Measurements from ENCODE around the gene KCNK17. TPM values are rescaled to one million over a fixed set of nuclear protein-coding genes. Genes with fewer than 3 reads are reported as not detected.

KCNK17 gene
- polyA plus RNA-seq, 1 donor: 3.2 TPM

- H3K4me1 ChIP-seq (ENCODE audit: control insufficient read depth, insufficient read depth, low read length): peaks cover 4% of the 10 kb centered on the region
- no CpG with 5 or more reads among the region's 3 CpGs for WGBS (ENCODE audit: insufficient coverage, low lambda C conversion rate)
These were observed 3.0 kb upstream of the KCNK17 start for GRCh38 chr6:39317256-39317655.

GRCh38 chr6:39313526-39314272 is 520 bp downstream of the KCNK17 start:
- H3K27me3 ChIP-seq (ENCODE audit: control insufficient read depth, insufficient read depth, low read length): peaks cover 67% of the 10 kb centered on the region
- WGBS (ENCODE audit: insufficient coverage, low lambda C conversion rate): no CpG with 5 or more reads among the region's 80 CpGs

More at GRCh38 chr6:39317256-39317655, 3.0 kb upstream of the KCNK17 start:
- Histone ChIP-seq H3K36me3 (ENCODE audit: control insufficient read depth, insufficient read depth, low read length) (no peaks in the 10 kb centered on the region), H3K4me3 (ENCODE audit: low read length) (no peak overlapping the region), H3K9me3 (ENCODE audit: control insufficient read depth, low read depth, low read length) (peaks cover 5% of the 10 kb centered on the region), H3K27ac (ENCODE audit: low read length) (no peak overlapping the region), H3K27me3 (ENCODE audit: control insufficient read depth, insufficient read depth, low read length) (peaks cover 68% of the 10 kb centered on the region)
- no peak for DNase-seq

GRCh38 chr6:39312912-39313525 is 1.2 kb downstream of the KCNK17 start:
- no peak for DNase-seq
- Histone ChIP-seq H3K4me1 (ENCODE audit: control insufficient read depth, insufficient read depth, low read length) (peaks cover 4% of the 10 kb centered on the region), H3K27ac (ENCODE audit: low read length) (no peak overlapping the region), H3K9me3 (ENCODE audit: control insufficient read depth, low read depth, low read length) (peaks cover 5% of the 10 kb centered on the region), H3K4me3 (ENCODE audit: low read length) (no peak overlapping the region), H3K27me3 (ENCODE audit: control insufficient read depth, insufficient read depth, low read length) (peaks cover 67% of the 10 kb centered on the region), H3K36me3 (ENCODE audit: control insufficient read depth, insufficient read depth, low read length) (no peaks in the 10 kb centered on the region)
- WGBS (ENCODE audit: insufficient coverage, low lambda C conversion rate): no CpG with 5 or more reads among the region's 45 CpGs

More at GRCh38 chr6:39313526-39314272, 520 bp downstream of the KCNK17 start:
- peak overlapping the region; percentile 23 for H3K4me3 ChIP-seq (ENCODE audit: low read length)
- H3K9me3 ChIP-seq (ENCODE audit: control insufficient read depth, low read depth, low read length): peaks cover 5% of the 10 kb centered on the region
- H3K4me1 ChIP-seq (ENCODE audit: control insufficient read depth, insufficient read depth, low read length): peaks cover 4% of the 10 kb centered on the region
- H3K36me3 ChIP-seq (ENCODE audit: control insufficient read depth, insufficient read depth, low read length): no peaks in the 10 kb centered on the region
- no peak overlapping the region for H3K27ac ChIP-seq (ENCODE audit: low read length)
- no peak for DNase-seq

GRCh38 chr6:39310542-39310941 is 3.7 kb downstream of the KCNK17 start:
- DNase-seq: no peak
- Histone ChIP-seq H3K36me3 (ENCODE audit: control insufficient read depth, insufficient read depth, low read length) (no peaks in the 10 kb centered on the region), H3K4me1 (ENCODE audit: control insufficient read depth, insufficient read depth, low read length) (peaks cover 4% of the 10 kb centered on the region), H3K9me3 (ENCODE audit: control insufficient read depth, low read depth, low read length) (peaks cover 5% of the 10 kb centered on the region), H3K27me3 (ENCODE audit: control insufficient read depth, insufficient read depth, low read length) (peaks cover 48% of the 10 kb centered on the region), H3K4me3 (ENCODE audit: low read length) (no peak overlapping the region), H3K27ac (ENCODE audit: low read length) (no peak overlapping the region)
- WGBS (ENCODE audit: insufficient coverage, low lambda C conversion rate): no CpG with 5 or more reads among the region's 4 CpGs

GRCh38 chr6:39309942-39310531 is 4.2 kb downstream of the KCNK17 start:
- Histone ChIP-seq H3K36me3 (ENCODE audit: control insufficient read depth, insufficient read depth, low read length) (no peaks in the 10 kb centered on the region), H3K9me3 (ENCODE audit: control insufficient read depth, low read depth, low read length) (peaks cover 5% of the 10 kb centered on the region), H3K27me3 (ENCODE audit: control insufficient read depth, insufficient read depth, low read length) (peaks cover 42% of the 10 kb centered on the region), H3K4me3 (ENCODE audit: low read length) (no peak overlapping the region), H3K4me1 (ENCODE audit: control insufficient read depth, insufficient read depth, low read length) (peaks cover 4% of the 10 kb centered on the region), H3K27ac (ENCODE audit: low read length) (no peak overlapping the region)
- no CpG with 5 or more reads among the region's 7 CpGs for WGBS (ENCODE audit: insufficient coverage, low lambda C conversion rate)
- DNase-seq: peak; percentile 53 to 69

- Histone ChIP-seq H3K4me1 (ENCODE audit: control insufficient read depth, insufficient read depth, low read length) (peaks cover 2% of the 10 kb centered on the region), H3K27me3 (ENCODE audit: control insufficient read depth, insufficient read depth, low read length) (peaks cover 17% of the 10 kb centered on the region), H3K4me3 (ENCODE audit: low read length) (no peak overlapping the region), H3K27ac (ENCODE audit: low read length) (no peak overlapping the region), H3K36me3 (ENCODE audit: control insufficient read depth, insufficient read depth, low read length) (no peaks in the 10 kb centered on the region), H3K9me3 (ENCODE audit: control insufficient read depth, low read depth, low read length) (peaks cover 5% of the 10 kb centered on the region)
- DNase-seq: no peak
- WGBS (ENCODE audit: insufficient coverage, low lambda C conversion rate): no CpG with 5 or more reads among the region's 3 CpGs
These were observed 6.8 kb downstream of the KCNK17 start for GRCh38 chr6:39307462-39307861.

- DNase-seq: no peak
- H3K4me1 ChIP-seq (ENCODE audit: control insufficient read depth, insufficient read depth, low read length): peaks cover 2% of the 10 kb centered on the region
- H3K27me3 ChIP-seq (ENCODE audit: control insufficient read depth, insufficient read depth, low read length): no peaks in the 10 kb centered on the region
- no peak overlapping the region for H3K27ac ChIP-seq (ENCODE audit: low read length)
- H3K36me3 ChIP-seq (ENCODE audit: control insufficient read depth, insufficient read depth, low read length): no peaks in the 10 kb centered on the region
- no peak overlapping the region for H3K4me3 ChIP-seq (ENCODE audit: low read length)
- peaks cover 5% of the 10 kb centered on the region for H3K9me3 ChIP-seq (ENCODE audit: control insufficient read depth, low read depth, low read length)
These were observed 9.3 kb downstream of the KCNK17 start for GRCh38 chr6:39304951-39305350.

GRCh38 chr6:39303425-39304153 is 10.6 kb downstream of the KCNK17 start:
- H3K36me3 ChIP-seq (ENCODE audit: control insufficient read depth, insufficient read depth, low read length): no peaks in the 10 kb centered on the region
- no peak for DNase-seq
- WGBS (ENCODE audit: insufficient coverage, low lambda C conversion rate): no CpG with 5 or more reads among the region's 30 CpGs
- no peak overlapping the region for H3K27ac ChIP-seq (ENCODE audit: low read length)
- H3K27me3 ChIP-seq (ENCODE audit: control insufficient read depth, insufficient read depth, low read length): no peaks in the 10 kb centered on the region
- H3K9me3 ChIP-seq (ENCODE audit: control insufficient read depth, low read depth, low read length): peaks cover 5% of the 10 kb centered on the region
- H3K4me1 ChIP-seq (ENCODE audit: control insufficient read depth, insufficient read depth, low read length): peaks cover 2% of the 10 kb centered on the region
- no peak overlapping the region for H3K4me3 ChIP-seq (ENCODE audit: low read length)

GRCh38 chr6:39302669-39303424 is 11.4 kb downstream of the KCNK17 start:
- Histone ChIP-seq H3K9me3 (ENCODE audit: control insufficient read depth, low read depth, low read length) (peaks cover 5% of the 10 kb centered on the region), H3K4me3 (ENCODE audit: low read length) (no peak overlapping the region), H3K27me3 (ENCODE audit: control insufficient read depth, insufficient read depth, low read length) (no peaks in the 10 kb centered on the region), H3K27ac (ENCODE audit: low read length) (no peak overlapping the region), H3K4me1 (ENCODE audit: control insufficient read depth, insufficient read depth, low read length) (peaks cover 10% of the 10 kb centered on the region), H3K36me3 (ENCODE audit: control insufficient read depth, insufficient read depth, low read length) (no peaks in the 10 kb centered on the region)
- WGBS (ENCODE audit: insufficient coverage, low lambda C conversion rate): no CpG with 5 or more reads among the region's 11 CpGs
- peak; percentile 75 to 79 for DNase-seq

GRCh38 chr6:39302011-39302410 is 12.2 kb downstream of the KCNK17 start:
- no peak for DNase-seq
- H3K4me1 ChIP-seq (ENCODE audit: control insufficient read depth, insufficient read depth, low read length): peaks cover 13% of the 10 kb centered on the region
- WGBS (ENCODE audit: insufficient coverage, low lambda C conversion rate): no CpG with 5 or more reads among the region's 2 CpGs
- H3K4me3 ChIP-seq (ENCODE audit: low read length): no peak overlapping the region
- H3K36me3 ChIP-seq (ENCODE audit: control insufficient read depth, insufficient read depth, low read length): no peaks in the 10 kb centered on the region
- H3K27me3 ChIP-seq (ENCODE audit: control insufficient read depth, insufficient read depth, low read length): no peaks in the 10 kb centered on the region
- peaks cover 5% of the 10 kb centered on the region for H3K9me3 ChIP-seq (ENCODE audit: control insufficient read depth, low read depth, low read length)
- no peak overlapping the region for H3K27ac ChIP-seq (ENCODE audit: low read length)

Data from large intestine (tissue), 3 donors.